A549 (cell line): ENCODE data around the gene KLF9. TPM values are rescaled to one million over a fixed set of nuclear protein-coding genes. Genes with fewer than 3 reads are reported as not detected.

Experiments used
- ATAC-seq, 2 experiments: fragments of 200-7000 bp in 1 of 2; fragments of >200 bp in 1 of 2; cut with Nextera tagmentation in 1 of 2; cut with Tn5 transposase in 1 of 2; 3 replicates each; pipeline versions ENCODE4 v1.8.0 to v1.9.1; 2018 to 2020; ENCODE audit warnings: mild to moderate bottlenecking in 1 of 2, moderate library complexity in 1 of 2
- CTCF ChIA-PET: fragments of 300-600 bp; sonication (Branson Sonifier 250); formaldehyde crosslinking; extraction: SDS; loops from one replicate; lab custom pipeline; 2021; ENCODE audit warnings: antibody characterized with exemption, inconsistent platforms; lab: Yijun Ruan, JAX
- POLR2A ChIA-PET: fragments of 350-600 bp; formaldehyde crosslinking; extraction: SDS; loops from one replicate; lab custom pipeline; 2021; ENCODE audit warnings: antibody characterized with exemption, inconsistent platforms; lab: Yijun Ruan, JAX
- DNase-seq, 2 experiments: peaks; one replicate each; pipeline versions ENCODE4 v3.0.0 to v3.0.0-alpha.2; 2011 to 2016; ENCODE audit warnings: low read depth in 1 of 2, low spot score in 1 of 2
- FAIRE-seq: peaks from 2 replicates; lab custom pipeline; 2011; peaks lifted over from hg19 to GRCh38; lab: Jason Lieb, UNC
- H3K27ac ChIP-seq, 2 experiments: fragments of >200 bp; sonication (Bioruptor Twin); formaldehyde crosslinking; 3 replicates each; pipeline ENCODE4 v1.5.1; 2016 to 2017
- H3K4me1 ChIP-seq: fragments of >200 bp; sonication (Bioruptor Twin); formaldehyde crosslinking; 3 replicates; pipeline ENCODE4 v1.6.1; 2016
- H3K4me2 ChIP-seq: fragments of >200 bp; sonication (Bioruptor Twin); formaldehyde crosslinking; 3 replicates; pipeline ENCODE4 v1.6.1; 2016
- H3K4me3 ChIP-seq: fragments of >200 bp; sonication (Bioruptor Twin); formaldehyde crosslinking; 3 replicates; pipeline ENCODE4 v1.5.1; 2016
- H3K9me3 ChIP-seq: fragments of >200 bp; sonication (Bioruptor Twin); formaldehyde crosslinking; 3 replicates; pipeline ENCODE4 v1.6.1; 2016
- EHF ChIP-seq: fragments of 250-450 bp; sonication (Bioruptor Pico); IDR thresholded peaks from 2 replicates; pipeline ENCODE4 v1.5.0; 2020; ENCODE audit warnings: mild to moderate bottlenecking
- EHMT2 ChIP-seq: fragments of 200-600 bp; sonication (generic); IDR thresholded peaks from 2 replicates; pipeline ENCODE4 v1.6.1; 2016; ENCODE audit warnings: antibody characterized with exemption, low read depth, mild to moderate bottlenecking, moderate library complexity
- EP300 ChIP-seq, 2 experiments: fragments of >200 bp; sonication (Bioruptor Twin); formaldehyde crosslinking; IDR thresholded peaks; 2 replicates in 1 of 2; 3 replicates in 1 of 2; pipeline ENCODE4 v1.6.1; 2016 to 2017
- ESRRA ChIP-seq: fragments of 150-350 bp; IDR thresholded peaks from 2 replicates; pipeline ENCODE4 v1.6.1; 2014; ENCODE audit warnings: mild to moderate bottlenecking, low read length, borderline replicate concordance
- FOSB ChIP-seq: fragments of 250-450 bp; sonication (Bioruptor Pico); IDR thresholded peaks from 2 replicates; pipeline ENCODE4 v1.5.0; 2020; ENCODE audit warnings: mild to moderate bottlenecking, moderate library complexity
- HOXA7 ChIP-seq: fragments of 250-450 bp; sonication (Bioruptor Pico); IDR thresholded peaks from 2 replicates; pipeline ENCODE4 v1.5.0; 2020; ENCODE audit warnings: mild to moderate bottlenecking, moderate library complexity
- HOXB5 ChIP-seq: fragments of 250-450 bp; sonication (Bioruptor Pico); IDR thresholded peaks from 2 replicates; pipeline ENCODE4 v1.5.0; 2020; ENCODE audit warnings: mild to moderate bottlenecking, moderate library complexity
- KDM1A ChIP-seq: fragments of 200-600 bp; sonication (generic); IDR thresholded peaks from 2 replicates; pipeline ENCODE4 v1.6.1; 2016; ENCODE audit warnings: low read depth, mild to moderate bottlenecking
- MYC ChIP-seq: IDR thresholded peaks from 2 replicates; pipeline ENCODE4 v1.6.1; 2012; ENCODE audit warnings: mild to moderate bottlenecking, inconsistent platforms, low read length, improper control_type of control experiment, borderline replicate concordance
- NPAS2 ChIP-seq: fragments of 250-450 bp; sonication (Bioruptor Pico); IDR thresholded peaks from 2 replicates; pipeline ENCODE4 v1.8.0; 2022; ENCODE audit warnings: mild to moderate bottlenecking, moderate library complexity, borderline replicate concordance
- PHF8 ChIP-seq: fragments of 200-600 bp; sonication (generic); IDR thresholded peaks from 2 replicates; pipeline ENCODE4 v1.6.1; 2016; ENCODE audit warnings: low read depth, mild to moderate bottlenecking, antibody characterized with exemption, moderate library complexity, borderline replicate concordance
- POLR2A ChIP-seq: IDR thresholded peaks from 2 replicates; pipeline ENCODE4 v1.6.1; 2012; ENCODE audit warnings: mild to moderate bottlenecking, low read length
- POLR2AphosphoS2 ChIP-seq: conservative IDR thresholded peaks from 2 replicates; pipeline ENCODE4 v1.6.1; 2012; ENCODE audit warnings: low read length, improper control_type of control experiment, inconsistent platforms
- RAD21 ChIP-seq, 2 experiments: fragments of >200 bp in 1 of 2; sonication (Bioruptor Twin) in 1 of 2; formaldehyde crosslinking in 1 of 2; IDR thresholded peaks in 1 of 2; conservative IDR thresholded peaks in 1 of 2; 2 replicates in 1 of 2; 3 replicates in 1 of 2; pipeline ENCODE4 v1.6.1; 2012 to 2018; ENCODE audit warnings: inconsistent platforms in 1 of 2
- RCOR1 ChIP-seq: fragments of 150-350 bp; IDR thresholded peaks from 2 replicates; pipeline ENCODE4 v1.6.1; 2014; ENCODE audit warnings: antibody characterized with exemption, low read length, low read depth
- ZSCAN20 ChIP-seq: fragments of 250-450 bp; sonication (Bioruptor Pico); IDR thresholded peaks from 2 replicates; pipeline ENCODE4 v1.8.0; 2022; ENCODE audit warnings: mild to moderate bottlenecking, moderate library complexity
- WGBS: methylation state at CpG from one replicate; pipeline ENCODE4 v1.1.6; 2017; ENCODE audit errors: missing lambda C conversion rate; 5-methylcytosine and 5-hydroxymethylcytosine counted together
- polyA plus RNA-seq, 4 experiments: library from polyadenylated mRNA; depleted of rRNA in 3 of 4; stranded (reverse); fragments of >200 nt; fragmentation: RNase III in 1 of 4; extraction: RNeasy Plus Mini Kit Qiagen cat#74134 plus additional on column Dnase treatment in 1 of 4; gene quantifications; 2 replicates in 3 of 4; 3 replicates in 1 of 4; pipeline ENCODE4 v1.2.3, GENCODE V29; 2011 to 2017
- TF ChIP-seq, protein P1 (sequence below): fragments of 250-450 bp; sonication (Bioruptor Pico); IDR thresholded peaks from 2 replicates; pipeline ENCODE4 v1.5.0; 2021; ENCODE audit warnings: mild to moderate bottlenecking, moderate library complexity, borderline replicate concordance
- TF ChIP-seq, protein P2 (sequence below): fragments of >200 bp; sonication (Bioruptor Twin); formaldehyde crosslinking; IDR thresholded peaks from 3 replicates; pipeline ENCODE4 v1.6.1; 2016
- TF ChIP-seq, protein P3 (sequence below): IDR thresholded peaks from 2 replicates; pipeline ENCODE4 v1.6.1; 2012

Gene KLF9
- polyA plus RNA-seq, 2 of the 4 experiments (the other 2 are of a cell fraction), result 0.76 to 3.9 TPM

DNA sequence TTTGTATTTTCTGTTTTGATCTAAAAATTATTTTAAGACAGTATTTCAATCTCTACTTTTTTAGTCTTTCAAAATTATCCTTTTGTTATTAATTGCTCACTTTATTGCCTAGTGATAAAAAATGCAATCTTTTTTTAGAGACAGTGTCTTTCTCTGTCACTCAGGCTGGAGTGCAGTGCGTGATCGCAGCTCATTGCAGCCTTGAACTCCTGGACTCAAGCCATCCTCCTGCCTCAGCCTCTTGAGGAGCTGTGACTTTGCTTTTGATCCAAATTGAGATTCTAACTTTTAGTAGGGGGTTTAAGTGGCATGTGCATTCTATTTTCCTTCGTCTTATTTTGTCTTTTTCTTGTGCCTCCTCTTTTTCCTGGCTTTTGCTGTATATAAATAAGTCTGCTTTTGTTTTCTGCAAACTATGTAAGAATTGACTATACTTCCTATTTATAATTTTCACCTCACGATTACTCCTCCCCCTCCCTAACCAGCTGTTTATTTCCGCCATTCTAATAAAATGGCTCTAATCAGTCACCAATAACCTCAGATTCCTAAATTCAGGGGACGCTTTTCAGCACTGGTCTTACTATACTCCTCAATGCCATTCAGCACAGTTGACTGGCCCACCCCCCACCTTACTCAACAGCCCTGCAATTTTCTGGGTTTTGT lies 32.3 kb downstream of the KLF9 start:
- Histone ChIP-seq H3K27ac (no peak overlapping the region), H3K4me3 (no peak overlapping the region), H3K9me3 (no peaks in the 10 kb centered on the region), H3K4me2 (no peak overlapping the region), H3K4me1 (no peaks in the 10 kb centered on the region)
- DNase-seq, result no peak
- FAIRE-seq, result no peak
- ChIA-PET CTCF (interaction anchor here (0.7 to 1.0 kb wide), 2 partner anchors 22 to 30 kb away, joined by 3 read pairs; no protein-coding TSS in a partner anchor), POLR2A (no interaction called here)
- ATAC-seq, result no peak
- 85% methylated on average over 6 of the region's 6 CpGs for WGBS
- TF ChIP-seq HOXB5 (CRISPR knock-in tag) (no peak), KDM1A (no peak), NPAS2 (CRISPR knock-in tag) (no peak), RCOR1 (no peak), MYC (no peak), EP300 (IDR thresholded peaks at IDR 0.05) (no peak), ESRRA (no peak), POLR2A (no peak), HOXA7 (CRISPR knock-in tag) (no peak), EHMT2 (no peak)
- TF ChIP-seq, protein P1, sequence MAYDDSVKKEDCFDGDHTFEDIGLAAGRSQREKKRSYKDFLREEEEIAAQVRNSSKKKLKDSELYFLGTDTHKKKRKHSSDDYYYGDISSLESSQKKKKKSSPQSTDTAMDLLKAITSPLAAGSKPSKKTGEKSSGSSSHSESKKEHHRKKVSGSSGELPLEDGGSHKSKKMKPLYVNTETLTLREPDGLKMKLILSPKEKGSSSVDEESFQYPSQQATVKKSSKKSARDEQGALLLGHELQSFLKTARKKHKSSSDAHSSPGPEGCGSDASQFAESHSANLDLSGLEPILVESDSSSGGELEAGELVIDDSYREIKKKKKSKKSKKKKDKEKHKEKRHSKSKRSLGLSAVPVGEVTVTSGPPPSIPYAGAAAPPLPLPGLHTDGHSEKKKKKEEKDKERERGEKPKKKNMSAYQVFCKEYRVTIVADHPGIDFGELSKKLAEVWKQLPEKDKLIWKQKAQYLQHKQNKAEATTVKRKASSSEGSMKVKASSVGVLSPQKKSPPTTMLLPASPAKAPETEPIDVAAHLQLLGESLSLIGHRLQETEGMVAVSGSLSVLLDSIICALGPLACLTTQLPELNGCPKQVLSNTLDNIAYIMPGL (CRISPR knock-in tag), result no peak
- TF ChIP-seq, protein P2, sequence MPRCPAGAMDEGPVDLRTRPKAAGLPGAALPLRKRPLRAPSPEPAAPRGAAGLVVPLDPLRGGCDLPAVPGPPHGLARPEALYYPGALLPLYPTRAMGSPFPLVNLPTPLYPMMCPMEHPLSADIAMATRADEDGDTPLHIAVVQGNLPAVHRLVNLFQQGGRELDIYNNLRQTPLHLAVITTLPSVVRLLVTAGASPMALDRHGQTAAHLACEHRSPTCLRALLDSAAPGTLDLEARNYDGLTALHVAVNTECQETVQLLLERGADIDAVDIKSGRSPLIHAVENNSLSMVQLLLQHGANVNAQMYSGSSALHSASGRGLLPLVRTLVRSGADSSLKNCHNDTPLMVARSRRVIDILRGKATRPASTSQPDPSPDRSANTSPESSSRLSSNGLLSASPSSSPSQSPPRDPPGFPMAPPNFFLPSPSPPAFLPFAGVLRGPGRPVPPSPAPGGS, result no peak
- TF ChIP-seq, all 56 proteins: peak for 0

DNA sequence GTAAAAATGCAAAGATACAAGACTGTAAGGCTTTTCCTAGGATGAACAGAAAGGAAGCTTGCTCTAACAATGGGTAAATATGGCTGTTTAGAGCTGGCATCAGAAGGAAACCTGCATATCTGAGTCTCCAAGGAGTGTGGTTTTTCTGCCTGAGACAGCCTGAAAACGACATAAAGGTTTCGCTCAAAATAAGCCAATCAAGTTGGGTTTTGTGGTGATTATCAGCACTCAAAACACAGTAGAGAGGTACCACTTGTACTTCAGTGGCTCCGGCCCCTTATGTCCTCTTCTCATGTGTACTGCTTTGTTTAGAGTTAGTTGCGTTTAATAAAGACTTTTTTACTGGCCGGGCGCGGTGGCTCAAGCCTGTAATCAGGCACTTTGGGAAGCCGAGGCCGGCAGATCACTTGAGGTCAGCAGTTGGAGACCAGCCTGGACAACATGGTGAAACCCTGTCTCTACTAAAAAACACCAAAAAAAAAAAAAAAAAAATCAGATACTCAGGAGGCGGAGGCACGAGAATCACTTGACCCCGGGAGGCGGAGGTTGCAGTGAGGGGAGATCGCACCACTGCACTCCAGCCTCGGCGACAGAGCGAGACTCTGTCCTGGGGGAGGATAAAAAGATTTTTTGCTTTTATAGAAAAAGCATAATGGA lies 39.4 kb downstream of the KLF9 start:
- no peak overlapping the region for H3K27ac ChIP-seq
- H3K9me3 ChIP-seq, result no peaks in the 10 kb centered on the region
- H3K4me3 ChIP-seq, result no peak overlapping the region
- DNase-seq, result no peak
- CTCF ChIA-PET, result interaction anchor here (1.8 kb wide), 1 partner anchor 227 kb away, joined by 5 read pairs; no protein-coding TSS in a partner anchor
- no peak for FAIRE-seq
- no peak overlapping the region for H3K4me2 ChIP-seq
- TF ChIP-seq, protein P3, sequence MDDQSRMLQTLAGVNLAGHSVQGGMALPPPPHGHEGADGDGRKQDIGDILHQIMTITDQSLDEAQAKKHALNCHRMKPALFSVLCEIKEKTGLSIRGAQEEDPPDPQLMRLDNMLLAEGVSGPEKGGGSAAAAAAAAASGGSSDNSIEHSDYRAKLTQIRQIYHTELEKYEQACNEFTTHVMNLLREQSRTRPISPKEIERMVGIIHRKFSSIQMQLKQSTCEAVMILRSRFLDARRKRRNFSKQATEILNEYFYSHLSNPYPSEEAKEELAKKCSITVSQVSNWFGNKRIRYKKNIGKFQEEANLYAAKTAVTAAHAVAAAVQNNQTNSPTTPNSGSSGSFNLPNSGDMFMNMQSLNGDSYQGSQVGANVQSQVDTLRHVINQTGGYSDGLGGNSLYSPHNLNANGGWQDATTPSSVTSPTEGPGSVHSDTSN, result no peak
- no peak for TF ChIP-seq EHF (CRISPR knock-in tag)
- TF ChIP-seq HOXB5 (CRISPR knock-in tag), result no peak
- no peak for TF ChIP-seq PHF8
- no peak for TF ChIP-seq POLR2AphosphoS2
- TF ChIP-seq FOSB, result no peak
- TF ChIP-seq RAD21 (conservative IDR thresholded peaks at IDR 0.05 in 1 of 2, IDR thresholded peaks at IDR 0.05 in 1 of 2), result no peak
- no peak for TF ChIP-seq EHMT2
- TF ChIP-seq ZSCAN20 (CRISPR knock-in tag), result no peak
- POLR2A ChIA-PET, result no interaction called here
- WGBS, result 92% methylated on average over 17 of the region's 17 CpGs
- H3K4me1 ChIP-seq, result no peaks in the 10 kb centered on the region
- no peak for ATAC-seq
